IMR-90 (cell line): ENCODE data around the gene TPSD1.

Experiments
- CTCF ChIP-seq: conservative IDR thresholded peaks from 2 replicates; pipeline ENCODE4 v1.5.1; 2012; ENCODE audit warnings: mild to moderate bottlenecking, low read depth, low read length, improper control_type of control experiment
- POLR2A ChIP-seq: IDR thresholded peaks from 2 replicates; pipeline ENCODE4 v1.6.1; 2012; ENCODE audit warnings: mild to moderate bottlenecking, low read depth, low read length
- USF2 ChIP-seq: fragments of 150-350 bp; IDR thresholded peaks from 2 replicates; pipeline ENCODE4 v1.6.1; 2017; ENCODE audit warnings: mild to moderate bottlenecking, antibody characterized with exemption, low read length, low read depth

GRCh38 chr16:1271380-1271723 is 15.5 kb downstream of the TPSD1 start:
- TF ChIP-seq POLR2A (no peak), USF2 (no peak), CTCF (no peak)
